22Rv1 (cell line): ENCODE data around the gene LRRC7.

Experiments used
- CTCF ChIP-seq: fragments of 450-650 bp; IDR thresholded peaks from 2 replicates; pipeline ENCODE4 v1.5.1; 2017; ENCODE audit warnings: mild to moderate bottlenecking
- ZFX ChIP-seq: fragments of 450-650 bp; IDR thresholded peaks from 2 replicates; pipeline ENCODE4 v1.6.1; 2017; ENCODE audit warnings: antibody characterized with exemption, borderline replicate concordance

DNA sequence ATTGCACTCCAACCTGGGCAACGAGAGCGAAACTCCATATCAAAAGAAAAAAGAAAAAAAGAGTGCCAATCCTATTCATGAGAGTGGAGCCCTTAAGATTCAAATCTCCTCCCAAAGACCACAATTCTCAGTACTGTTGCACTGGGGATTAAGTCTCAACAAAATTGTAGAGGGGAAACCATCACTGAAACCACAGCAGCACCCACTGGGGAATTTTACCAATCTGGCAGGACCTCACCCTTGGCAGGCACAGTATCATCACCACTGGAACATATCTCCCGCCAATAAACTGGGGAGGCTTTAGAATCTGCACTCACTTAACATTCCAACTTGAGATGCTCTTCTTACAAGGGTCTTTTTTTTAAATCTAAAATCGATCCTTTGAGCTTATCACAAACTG is 596.6 kb downstream of the LRRC7 start:
- TF ChIP-seq CTCF (no peak), ZFX (no peak)
